GM19463 (cell line): ENCODE measurements around the gene ATXN1.
A peak's percentile ranks its signal among the peaks of the same experiment; 100 is the strongest.

ENCODE experiments used
- ATAC-seq: cut with Tn5 transposase; IDR thresholded peaks from one replicate; pipeline ENCODE4 v1.9.1; 2021; ENCODE audit warnings: mild to moderate bottlenecking, moderate library complexity; ENCODE audit not compliant: unreplicated experiment

The ATXN1 gene

DNA sequence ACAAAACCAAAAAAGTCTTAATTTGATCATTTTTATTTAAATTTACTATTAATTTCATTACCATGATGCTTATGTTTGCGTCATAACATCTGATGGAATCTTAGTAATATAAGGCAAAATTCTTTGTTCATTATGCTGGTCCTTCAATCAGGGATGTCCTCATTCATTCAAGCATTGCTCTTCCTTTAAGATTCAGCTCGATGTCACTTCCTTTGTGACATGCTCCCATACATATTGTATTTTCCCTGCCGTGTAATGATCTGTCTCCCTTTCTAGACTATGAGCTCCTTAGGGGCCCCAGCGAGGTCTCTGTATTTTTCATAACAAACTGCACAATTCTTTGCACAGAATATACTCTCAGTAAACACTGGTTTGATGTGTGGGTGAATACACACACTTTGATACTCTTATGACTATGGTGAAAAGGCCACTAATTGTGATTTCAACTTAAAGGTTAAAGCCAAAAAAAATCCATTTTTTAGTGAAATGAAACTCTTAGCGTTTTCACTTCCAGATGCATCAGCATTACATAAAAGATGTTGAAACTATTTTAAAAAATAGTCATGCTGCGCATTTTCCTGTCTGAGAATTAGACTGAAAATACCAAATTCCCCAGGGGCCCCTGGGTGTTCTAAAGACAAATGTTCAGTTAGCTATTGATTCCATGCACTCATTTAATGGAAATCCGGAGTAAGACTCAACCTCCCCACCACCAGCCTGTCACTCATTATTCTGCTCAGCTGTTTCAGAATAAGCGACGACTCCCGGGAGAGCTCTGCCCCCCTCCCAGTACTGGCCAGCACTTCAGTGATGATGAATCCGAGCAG lies 169.7 kb downstream of the ATXN1 start:
- ATAC-seq = peak; percentile 77

GRCh38 chr6:16585805-16586204 lies 175.5 kb downstream of the ATXN1 start:
- ATAC-seq = no peak

- ATAC-seq = no peak
Observed at GRCh38 chr6:16583144-16583762, 178.0 kb downstream of the ATXN1 start.

- no peak for ATAC-seq
Observed at GRCh38 chr6:16582446-16583143, 178.7 kb downstream of the ATXN1 start.

DNA sequence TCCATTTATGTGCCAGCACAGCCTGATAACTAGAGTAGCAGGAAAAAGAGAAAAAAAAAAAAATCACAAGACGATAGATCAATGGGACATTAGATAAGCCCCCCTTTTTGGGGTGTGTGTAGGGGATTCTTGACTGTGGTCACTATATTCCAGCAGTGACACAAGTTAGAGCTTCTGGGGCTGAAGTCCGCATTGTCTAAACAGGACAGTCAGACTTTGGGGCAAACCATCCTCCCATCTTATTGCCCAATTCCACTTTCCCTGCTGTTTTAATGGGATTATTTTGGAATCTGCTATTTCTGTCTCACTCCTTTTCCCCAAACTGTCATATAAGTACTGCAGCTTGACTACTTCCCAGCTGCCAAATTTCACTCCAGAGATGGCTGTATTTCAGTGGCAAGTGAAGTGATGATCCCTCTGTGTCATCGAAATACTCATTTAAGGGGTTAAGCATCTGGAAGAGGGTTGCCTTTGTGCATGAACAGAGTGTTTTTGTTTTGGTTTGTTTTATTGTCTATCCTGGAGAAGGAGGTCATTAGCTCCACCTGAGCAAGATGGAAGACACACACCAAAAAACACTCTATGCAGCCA lies 182.5 kb downstream of the ATXN1 start:
- ATAC-seq = no peak

GRCh38 chr6:16576451-16577368 lies 184.6 kb downstream of the ATXN1 start:
- peak; percentile 98 for ATAC-seq

DNA sequence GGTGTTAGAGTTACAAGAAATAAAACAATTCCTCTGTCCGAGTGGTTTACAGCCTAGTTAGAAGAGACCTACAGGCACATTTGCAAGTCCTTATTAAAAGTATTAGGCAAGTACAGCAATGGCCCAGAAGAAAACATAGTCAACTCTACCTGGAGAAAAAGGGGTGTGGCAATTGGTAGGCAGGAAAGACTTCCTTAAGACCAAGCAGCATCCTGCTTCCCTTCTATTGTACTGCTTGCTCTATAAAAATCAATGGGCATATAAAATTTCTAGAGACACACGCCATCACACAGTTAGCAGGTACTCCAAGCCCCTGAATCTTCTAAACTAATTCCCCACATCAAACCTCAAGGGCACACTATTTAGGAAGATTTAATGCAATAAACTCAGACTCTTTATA lies 185.6 kb downstream of the ATXN1 start:
- ATAC-seq = no peak

DNA sequence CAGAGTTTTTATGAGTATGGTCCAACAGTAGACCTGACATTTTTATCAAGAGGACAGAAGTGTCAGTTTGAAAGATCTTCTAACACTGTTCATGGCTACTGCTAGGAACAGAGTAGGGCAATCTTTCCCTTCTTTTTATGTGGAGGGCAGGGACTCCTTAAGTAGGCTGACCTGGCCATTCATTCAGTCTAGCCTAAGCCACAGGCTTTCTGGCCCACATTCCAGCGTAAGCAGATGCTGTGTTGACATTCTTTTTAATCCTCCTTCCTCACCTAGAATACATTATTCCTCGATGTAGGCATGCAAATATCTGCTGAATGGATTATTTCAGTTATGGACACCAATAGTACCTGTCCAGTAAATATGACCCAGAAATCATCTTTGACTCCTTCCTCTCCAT lies 188.3 kb downstream of the ATXN1 start:
- no peak for ATAC-seq

- ATAC-seq = no peak
Observed at GRCh38 chr6:16572317-16572716, 188.9 kb downstream of the ATXN1 start.

- ATAC-seq = no peak
Observed at GRCh38 chr6:16570946-16571345, 190.3 kb downstream of the ATXN1 start.

DNA sequence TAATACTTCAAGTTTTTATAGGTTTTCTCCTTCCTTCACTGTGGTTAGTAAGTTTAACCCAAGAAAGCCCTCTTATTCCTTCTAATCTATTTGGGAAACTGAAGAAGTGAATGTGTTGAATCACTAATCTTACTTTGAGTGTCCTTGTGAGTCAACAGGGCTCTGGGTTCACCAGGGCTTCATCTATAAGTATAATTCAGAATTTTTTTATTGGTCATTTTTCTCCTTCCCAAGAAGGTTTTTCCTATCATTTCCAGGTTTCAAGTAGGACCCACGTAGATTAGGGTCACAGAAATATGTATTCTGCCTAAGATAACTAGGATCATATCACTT lies 191.1 kb downstream of the ATXN1 start:
- no peak for ATAC-seq

DNA sequence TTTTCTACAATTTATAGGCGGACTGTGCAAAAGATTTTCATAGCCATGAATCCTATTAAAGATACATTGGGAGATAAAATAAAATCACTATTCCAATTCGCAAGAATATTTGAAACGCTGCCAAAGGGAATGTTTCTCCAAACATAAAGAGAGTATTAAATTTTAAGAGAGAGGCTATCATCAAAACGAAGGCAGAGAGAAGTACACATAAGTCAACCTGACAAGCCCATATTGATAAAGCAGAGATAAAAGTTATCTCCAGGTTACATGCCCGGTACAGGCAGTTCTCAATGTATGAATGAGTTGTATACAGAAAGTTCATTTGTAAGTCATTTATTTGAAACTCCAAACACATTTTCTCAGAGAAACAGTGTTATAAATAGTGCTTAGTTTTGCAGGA lies 193.1 kb downstream of the ATXN1 start:
- ATAC-seq = no peak

GRCh38 chr6:16567071-16567470 lies 194.2 kb downstream of the ATXN1 start:
- ATAC-seq = no peak

DNA sequence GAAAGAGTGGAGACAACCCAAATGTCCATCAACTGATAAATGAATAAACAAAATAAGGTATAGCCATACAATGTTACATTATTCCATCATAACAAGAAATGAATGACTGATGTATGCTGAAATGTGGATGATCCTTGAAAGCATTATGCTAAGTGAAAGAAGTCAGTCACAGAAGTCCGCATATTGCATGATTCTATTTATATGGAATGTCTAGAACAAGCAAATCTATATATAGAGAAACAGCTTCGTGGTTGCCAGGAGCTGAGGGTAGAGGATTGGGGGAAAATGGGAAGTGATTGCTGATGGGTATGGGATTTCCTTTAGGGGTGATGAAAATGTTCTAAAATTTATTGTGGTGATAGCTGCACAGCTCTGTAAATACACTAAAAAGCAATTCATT lies 196.8 kb downstream of the ATXN1 start:
- no peak for ATAC-seq

DNA sequence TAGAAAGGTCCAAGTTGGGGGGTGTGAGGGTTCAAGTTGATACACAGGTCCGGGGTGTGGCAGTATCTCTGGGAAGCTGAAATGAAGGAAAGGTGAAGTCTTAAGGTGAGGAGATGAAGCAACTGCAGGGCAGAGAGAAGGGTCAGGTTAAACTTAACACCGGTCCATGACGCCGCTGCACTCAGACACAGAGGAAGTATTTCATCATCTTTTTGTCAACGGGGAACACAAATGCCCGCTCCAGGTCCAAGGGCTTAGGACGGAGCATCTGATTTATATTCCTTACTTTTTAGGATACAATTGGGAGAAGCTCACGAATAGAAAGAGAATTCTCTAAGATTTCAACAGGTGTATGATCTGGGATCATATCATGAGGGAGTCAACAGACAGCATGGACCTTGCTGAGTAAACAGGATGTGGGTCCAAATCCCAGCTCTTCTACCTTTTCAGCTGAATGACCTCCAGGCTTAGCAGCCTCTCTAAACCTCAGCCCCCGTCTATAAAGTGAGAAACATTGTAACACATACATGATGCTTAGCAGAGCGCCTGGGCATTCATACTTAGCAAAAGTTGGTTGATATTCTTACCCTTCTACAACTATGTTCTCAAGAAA lies 197.5 kb downstream of the ATXN1 start:
- ATAC-seq = no peak

- ATAC-seq = no peak
Observed at GRCh38 chr6:16562498-16562897, 198.8 kb downstream of the ATXN1 start.

GRCh38 chr6:16559071-16559470 lies 202.2 kb downstream of the ATXN1 start:
- ATAC-seq = no peak

DNA sequence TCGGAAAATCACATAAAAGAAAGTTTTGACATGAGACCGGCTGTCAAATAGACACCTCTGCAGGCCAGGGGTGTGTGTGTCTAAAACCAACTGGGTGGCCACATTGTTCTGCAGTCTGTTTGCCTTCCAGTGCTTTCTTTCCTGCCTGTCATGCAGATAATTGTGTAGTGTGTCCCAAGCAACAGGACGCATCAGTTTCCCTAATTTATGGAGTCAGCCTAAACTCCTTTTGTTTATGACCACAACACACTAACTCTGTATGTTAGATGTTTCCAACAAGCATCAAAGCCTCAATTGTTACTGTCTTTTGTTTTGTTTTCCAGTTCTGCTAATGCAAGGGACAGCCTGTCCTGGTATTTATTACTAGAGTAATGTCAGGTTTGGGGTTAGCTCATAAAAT lies 205.7 kb downstream of the ATXN1 start:
- ATAC-seq = no peak

DNA sequence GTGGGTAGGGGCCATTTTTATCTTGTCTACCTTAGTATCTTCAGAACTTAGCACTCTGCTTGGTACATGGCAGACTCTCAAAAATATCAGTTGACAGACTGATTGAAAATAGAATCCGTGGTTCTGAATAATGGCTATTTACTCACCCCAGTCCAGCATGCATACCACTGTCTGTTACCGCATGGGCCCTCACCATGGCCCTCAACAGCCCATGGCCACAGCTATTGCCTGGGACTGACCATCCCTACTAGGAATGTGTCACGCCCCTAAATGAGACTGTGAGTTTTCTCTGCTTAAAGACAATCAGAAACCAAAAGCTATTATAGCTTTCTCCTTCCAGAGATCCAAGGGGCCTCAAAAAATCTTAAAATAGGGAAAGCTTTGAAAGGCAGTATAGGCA lies 207.7 kb downstream of the ATXN1 start:
- ATAC-seq = no peak

- ATAC-seq = no peak
Observed at GRCh38 chr6:16551466-16551865, 209.8 kb downstream of the ATXN1 start.
